Measurements from ENCODE around the gene AKIP1.

GRCh38 chr11:8914661-8915018 is 3.7 kb downstream of the AKIP1 start:
- peak; percentile 60 for TF ChIP-seq CTCF (conservative IDR thresholded peaks at IDR 0.05)
- TF ChIP-seq ZFX (IDR thresholded peaks at IDR 0.05) = no peak

Data from C4-2B (cell line).